HG03565 (cell line): ENCODE measurements around the gene KRTAP7-1.

Experiments used
- ATAC-seq: cut with Tn5 transposase; IDR thresholded peaks from one replicate; pipeline ENCODE4 v1.9.1; 2021; ENCODE audit warnings: mild to moderate bottlenecking, moderate library complexity; ENCODE audit not compliant: unreplicated experiment

KRTAP7-1 gene, protein sequence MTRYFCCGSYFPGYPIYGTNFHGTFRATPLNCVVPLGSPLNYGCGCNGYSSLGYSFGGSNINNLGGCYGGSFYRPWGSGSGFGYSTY

DNA sequence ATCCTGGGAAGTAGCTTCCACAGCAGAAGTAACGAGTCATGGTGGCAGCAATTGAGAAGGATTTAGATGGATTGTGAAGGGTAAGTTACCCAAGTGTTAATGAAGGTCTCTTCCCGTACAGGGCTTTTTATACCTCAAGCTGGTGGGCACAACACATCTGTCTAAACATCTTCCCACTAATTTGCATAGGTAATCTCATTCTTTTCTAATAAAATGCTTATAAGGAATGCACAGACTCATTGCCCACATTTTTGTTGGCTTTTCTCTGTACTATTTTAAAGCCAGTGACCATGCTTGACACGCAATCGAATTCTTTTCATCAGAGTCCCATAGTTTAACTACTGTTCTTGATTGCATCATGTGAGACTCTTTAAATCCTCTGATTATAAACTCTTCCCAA lies at the start of gene KRTAP7-1:
KRTAP7-1 (minus strand) TSS at position 101 of the 400 bp plus-strand sequence; CDS start at position 40, 61 bp downstream.
- ATAC-seq = no peak

DNA sequence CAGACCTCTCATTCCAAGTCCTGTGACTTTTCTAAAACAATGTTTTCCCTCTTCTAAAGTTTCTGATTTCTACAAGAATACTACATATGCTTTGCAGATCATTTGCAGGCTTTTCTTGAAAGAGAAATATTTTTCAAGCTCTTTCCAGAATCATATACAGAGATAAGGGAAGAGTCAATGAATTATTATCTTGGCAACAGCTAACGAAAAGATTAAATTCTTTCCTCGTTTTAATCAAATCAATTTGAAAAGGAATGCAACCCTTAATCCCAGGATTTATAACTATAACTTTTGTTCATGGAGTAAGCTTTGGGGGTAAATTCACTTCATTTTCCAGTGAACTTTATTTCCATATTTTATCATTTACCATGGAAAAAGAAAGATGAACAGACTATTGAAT lies 45.0 kb upstream of the KRTAP7-1 start:
- no peak for ATAC-seq

DNA sequence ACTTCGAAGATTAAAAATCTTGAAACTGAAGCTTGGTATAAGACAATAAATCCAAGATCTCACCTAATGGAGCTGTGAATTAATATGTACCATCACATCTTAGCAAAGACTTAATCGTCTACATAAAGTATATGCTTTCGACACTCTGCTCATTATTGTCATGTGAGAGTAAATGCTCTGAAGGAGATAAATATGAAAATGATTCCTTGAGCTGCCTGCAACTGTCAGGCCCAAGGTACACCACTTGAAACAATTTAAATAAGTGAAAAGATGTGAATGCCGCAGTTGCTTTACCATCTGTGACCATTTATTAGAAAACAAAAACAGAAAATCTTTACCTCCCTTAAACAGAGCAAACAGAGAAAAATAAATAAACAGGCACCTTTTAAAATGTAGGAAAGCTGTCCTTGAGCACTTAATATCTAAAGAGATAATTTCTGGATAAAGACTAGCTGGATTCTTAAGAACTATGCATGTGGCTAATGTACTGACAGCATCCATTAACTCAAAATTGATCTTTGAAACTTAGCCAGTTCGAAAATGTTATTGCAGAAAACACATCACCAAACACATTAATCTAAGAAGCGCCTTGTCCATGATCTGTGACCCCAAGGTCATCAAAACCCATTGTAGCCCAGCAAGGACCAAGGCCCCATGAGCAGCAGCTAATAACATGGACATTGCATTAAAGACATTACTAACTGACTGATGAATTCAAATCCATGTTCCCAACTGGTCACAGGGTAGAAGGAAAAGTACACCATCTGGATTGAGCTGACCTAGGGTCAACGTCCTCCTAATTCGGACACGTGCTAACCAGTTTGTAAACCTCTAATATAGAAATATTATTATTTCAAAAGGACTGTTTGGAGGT lies 18.3 kb upstream of the KRTAP7-1 start:
- no peak for ATAC-seq

DNA sequence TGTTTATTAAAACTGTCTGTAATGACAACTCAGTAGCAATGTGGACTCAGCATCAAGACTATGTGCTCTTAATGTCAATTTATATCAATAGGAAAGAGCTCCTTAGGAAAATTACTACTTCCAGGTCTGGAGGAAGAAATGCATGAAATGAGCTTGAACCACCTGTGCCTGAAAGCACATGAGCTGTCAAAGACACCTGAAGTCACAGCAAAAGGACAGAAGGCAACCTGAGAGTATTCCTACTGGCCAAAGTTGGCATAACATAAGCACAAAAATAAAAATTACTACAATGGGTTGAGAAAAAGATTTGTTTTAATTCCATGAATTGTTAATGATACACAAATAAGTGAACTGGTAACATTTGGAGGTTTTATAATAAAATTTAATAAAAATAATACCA lies 13.4 kb upstream of the KRTAP7-1 start:
- ATAC-seq = no peak

GRCh38 chr21:30839304-30839703 lies 9.7 kb upstream of the KRTAP7-1 start:
- no peak for ATAC-seq

GRCh38 chr21:30838536-30838935 lies 9.0 kb upstream of the KRTAP7-1 start:
- ATAC-seq = no peak

GRCh38 chr21:30831194-30831765 lies 1.7 kb upstream of the KRTAP7-1 start:
- ATAC-seq = no peak

GRCh38 chr21:30818837-30819610 lies 10.5 kb downstream of the KRTAP7-1 start:
- no peak for ATAC-seq

- ATAC-seq = no peak
Observed at GRCh38 chr21:30813174-30813573, 16.4 kb downstream of the KRTAP7-1 start, which contains the start of gene KRTAP8-1. Gene KRTAP8-1 (minus strand): TSS chr21:30813274. CDS start chr21:30813220, 54 bp downstream.

GRCh38 chr21:30800605-30801004 lies 29.0 kb downstream of the KRTAP7-1 start:
- no peak for ATAC-seq

DNA sequence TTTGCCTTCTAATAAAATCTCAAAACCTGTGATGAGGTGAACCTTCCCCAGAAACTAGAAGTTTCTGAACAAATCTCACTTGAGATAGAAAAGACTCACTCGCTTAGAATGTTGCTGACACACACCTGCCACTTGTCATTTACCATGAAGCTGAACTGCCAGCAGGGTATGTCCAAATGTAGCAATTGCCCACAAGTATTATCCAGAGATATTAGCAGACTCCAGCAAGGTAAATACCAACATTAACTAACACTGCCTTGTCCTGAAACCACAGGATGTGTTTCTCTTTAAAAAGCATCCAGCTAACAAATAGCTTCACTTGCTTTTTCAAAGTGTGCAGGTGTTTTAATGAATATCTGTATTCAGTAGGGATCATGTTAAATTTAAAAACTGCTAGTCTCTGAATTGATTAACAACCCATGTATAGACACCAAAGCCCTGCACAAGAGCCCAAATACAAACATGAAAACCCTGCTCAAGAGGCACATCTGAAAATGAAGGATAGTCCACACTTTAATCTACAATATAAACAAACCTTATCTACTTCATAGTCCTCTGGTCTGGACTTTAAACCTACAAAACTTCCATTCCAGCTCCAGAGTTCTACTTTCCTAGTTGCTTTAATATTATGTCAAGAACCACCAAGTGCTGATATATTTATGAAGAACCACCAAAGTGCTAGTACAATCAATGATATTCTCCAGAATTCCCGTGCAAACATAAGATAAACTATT lies 35.8 kb downstream of the KRTAP7-1 start:
- ATAC-seq = no peak

DNA sequence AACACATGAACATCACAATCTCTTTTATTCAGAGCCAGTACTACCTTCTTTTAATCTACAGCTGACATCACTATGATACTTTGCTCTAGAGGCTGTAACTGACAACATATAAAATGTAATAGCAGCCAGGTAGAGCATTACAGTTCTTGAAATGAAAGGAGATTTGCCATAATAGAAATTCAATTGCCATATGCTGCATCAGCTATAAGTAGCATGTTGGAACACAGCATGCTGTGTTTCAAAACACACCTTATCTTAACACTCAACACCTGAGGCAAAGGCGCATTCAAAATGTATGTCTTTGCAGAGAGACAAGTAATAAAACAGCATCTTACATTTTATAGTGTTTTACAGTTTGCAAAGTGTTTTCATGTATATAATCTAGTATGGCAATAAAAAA lies 50.3 kb downstream of the KRTAP7-1 start:
- ATAC-seq = no peak
